ENCODE data around the gene FAAP100. TPM values are rescaled to one million over a fixed set of nuclear protein-coding genes. Genes with fewer than 3 reads are reported as not detected.
"Not testable (repeated sequence)": the region's sequence is repeated elsewhere in the genome, so short reads cannot be mapped to it uniquely, and the experiment has no call there.

FAAP100 gene
- total RNA-seq, 1 donor from 2014 or later = 42.1 TPM

- intact Hi-C loops (cut with micrococcal nuclease) = no loop called here
Measured at GRCh38 chr17:81538651-81539570, 13.2 kb downstream of the FAAP100 start.

DNA sequence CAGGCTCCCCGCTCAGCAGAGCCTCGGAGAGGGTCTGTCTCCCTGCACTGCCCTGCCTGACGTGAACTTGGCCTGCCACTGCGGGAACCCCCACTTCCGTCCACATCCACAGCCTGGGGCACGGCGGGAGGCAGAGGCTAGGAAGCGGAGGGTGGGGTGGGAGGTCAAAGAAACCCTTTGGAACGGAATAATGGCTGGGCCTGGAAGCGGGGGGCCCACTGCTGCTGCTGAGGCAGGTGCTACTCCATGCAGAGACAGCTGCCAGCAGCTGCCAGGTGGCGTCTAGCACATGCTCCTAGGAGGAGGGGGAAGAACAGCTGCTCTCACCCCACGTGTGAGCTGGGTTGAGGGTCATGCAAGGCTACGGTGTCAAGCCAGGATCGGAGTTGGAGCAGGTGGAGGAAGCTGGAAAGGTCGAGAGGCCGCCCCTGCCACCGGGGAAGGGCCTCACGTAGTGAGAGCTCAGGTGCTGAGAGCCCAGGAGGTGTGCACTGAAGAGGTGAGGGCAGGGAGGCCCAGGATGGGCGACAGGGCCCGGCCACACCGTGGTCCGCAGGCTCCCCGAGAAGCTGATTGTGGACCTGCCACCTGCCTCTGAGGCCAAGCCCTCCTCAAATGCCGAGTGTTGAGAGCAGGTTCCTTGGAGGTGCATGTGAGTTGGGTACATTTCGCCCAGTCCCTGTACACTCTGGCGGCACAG, 14.1 kb downstream of the FAAP100 start:
- intact Hi-C loops (cut with micrococcal nuclease) = no loop called here

DNA sequence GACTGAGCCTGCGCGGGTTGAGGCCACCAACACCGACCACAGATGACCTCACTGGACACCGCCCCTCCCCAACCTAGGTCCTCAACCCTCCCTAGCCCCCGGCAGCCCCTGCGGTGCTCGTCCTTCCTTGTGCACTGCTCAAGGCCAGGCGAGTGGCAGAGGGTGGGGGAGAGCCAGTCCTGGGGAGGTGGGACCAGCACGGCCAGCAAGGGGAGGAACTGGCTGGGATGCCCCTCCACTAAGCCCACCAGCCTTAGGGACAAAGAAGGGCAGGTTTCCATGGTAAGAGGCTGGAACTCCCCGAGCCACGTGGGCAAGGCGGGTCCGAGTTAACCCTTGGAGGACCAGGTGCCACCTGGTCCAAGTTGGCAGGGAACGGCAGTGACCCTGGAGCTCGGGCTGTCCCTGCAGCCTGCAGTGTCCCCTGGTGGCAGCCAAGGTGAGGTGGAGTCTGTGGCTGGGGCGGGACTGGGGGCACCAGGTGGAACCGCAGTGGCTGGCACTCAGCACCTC, 14.8 kb downstream of the FAAP100 start:
- intact Hi-C loops (cut with micrococcal nuclease) = no loop called here

GRCh38 chr17:81536299-81537290, 15.6 kb downstream of the FAAP100 start:
- intact Hi-C loops (cut with micrococcal nuclease) = no loop called here

DNA sequence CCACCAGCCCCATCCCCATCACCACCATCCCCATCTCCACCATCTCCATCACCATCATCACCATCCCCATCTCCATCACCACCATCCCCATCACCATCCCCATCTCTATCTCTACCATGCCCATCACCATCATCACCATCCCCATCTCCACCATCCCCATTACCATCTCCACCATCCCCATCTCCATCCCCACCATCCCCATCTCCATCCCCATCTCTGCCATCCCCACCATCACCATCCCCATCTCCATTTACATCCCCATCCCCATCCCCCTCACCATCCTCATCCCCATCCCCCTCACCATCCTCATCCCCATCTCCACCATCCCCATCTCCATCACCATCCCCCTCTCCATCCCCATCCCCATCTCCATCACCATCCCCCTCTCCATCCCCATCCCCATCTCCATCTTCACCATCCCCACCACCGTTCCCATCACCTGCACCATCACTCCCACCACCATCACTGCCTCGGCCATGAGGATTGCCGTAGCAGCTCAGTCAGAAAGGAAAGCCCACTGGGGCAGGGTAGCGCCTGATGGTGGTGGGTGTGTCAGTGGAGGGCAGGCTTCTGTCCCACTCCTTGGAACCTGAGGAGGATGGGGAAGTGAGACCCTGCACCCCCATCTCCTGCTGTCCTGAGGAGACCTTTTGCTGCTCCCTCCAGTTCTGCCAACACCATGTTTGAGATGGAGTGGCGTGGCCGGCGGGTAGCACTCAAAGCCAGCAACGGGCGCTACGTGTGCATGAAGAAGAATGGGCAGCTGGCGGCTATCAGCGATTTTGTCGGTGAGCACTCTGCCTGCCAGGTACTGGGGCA, 16.5 kb downstream of the FAAP100 start:
- intact Hi-C loops (cut with micrococcal nuclease) = no loop called here

- intact Hi-C loops (cut with micrococcal nuclease) = no loop called here
Measured at GRCh38 chr17:81535007-81535328, 17.2 kb downstream of the FAAP100 start.

- intact Hi-C loops (cut with micrococcal nuclease) = no loop called here
Measured at GRCh38 chr17:81534157-81535006, 17.8 kb downstream of the FAAP100 start.

DNA sequence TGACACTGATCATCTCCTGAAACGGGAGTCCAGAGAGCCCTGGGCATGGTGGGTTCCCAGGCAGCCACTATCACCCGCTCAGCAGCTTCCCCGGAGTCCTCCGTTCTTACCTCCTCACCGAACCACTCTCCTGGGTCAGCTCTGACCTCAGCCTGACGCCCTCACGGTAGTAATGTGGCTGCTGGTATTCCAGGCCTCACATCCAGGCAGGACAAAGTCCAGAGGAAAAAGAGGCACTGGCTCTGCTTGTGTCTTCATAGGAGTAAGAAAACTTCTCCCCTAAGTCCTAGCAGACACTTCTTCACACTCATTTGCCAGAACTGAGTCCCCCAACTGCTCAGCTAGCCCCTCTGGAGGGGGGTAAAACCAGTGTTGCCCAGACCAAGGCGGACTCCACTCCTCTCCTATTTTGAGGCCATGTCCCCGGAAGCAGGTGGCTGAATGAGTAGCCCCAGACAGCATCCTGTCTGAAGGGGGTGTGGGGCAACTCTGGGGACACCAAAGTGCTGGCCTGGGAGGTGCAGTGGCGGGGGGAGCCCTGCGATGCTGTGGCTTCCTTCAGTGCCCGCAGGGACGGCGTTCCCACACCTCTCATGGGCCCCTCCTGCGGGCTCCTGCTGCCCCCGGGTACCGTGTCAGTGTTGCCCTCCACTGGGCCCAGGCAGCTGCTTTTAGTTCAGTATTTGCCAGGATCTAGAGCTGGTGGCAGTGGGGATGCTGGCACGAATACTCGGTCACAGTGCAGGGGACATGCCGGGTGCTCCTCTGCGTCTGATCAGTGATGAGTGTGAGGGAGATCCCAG, 18.6 kb downstream of the FAAP100 start:
- intact Hi-C loops (cut with micrococcal nuclease) = no loop called here

DNA sequence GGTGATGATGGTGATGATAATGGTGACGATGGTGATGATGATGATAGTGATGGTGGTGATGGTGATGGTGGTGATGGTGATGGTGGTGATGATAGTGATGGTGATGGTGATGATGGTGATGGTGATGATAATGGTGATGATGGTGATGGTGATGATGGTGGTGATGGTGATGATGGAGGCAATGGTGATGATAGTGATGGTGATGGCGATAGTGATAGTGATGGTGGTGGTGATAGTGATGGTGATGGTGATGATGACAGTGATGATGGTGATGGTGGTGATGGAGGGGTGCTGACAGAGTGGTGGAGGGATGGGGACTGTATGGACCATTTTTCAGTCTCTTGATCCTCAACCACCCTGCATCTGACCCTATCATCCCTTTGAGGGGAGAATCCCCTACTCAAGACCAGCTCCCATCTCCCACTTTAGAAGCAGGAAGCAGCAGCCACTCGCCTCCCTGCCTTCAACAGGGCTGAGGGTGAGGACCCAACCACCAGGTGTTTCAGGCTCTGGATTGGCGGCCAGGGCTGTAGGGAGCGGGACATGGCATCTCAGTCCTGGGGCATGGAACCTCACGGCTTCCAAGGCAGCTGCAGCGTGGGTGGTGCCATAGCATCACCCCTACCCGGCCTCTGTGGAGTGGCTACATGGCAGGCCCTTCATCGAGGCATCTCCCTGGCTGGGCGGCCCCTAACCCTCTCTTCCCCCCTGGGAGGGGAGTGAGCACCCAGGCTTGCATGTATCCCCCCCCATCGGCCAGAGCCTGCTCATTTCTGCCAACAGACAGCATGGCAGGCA, 19.5 kb downstream of the FAAP100 start:
- intact Hi-C loops (cut with micrococcal nuclease) = no loop called here

DNA sequence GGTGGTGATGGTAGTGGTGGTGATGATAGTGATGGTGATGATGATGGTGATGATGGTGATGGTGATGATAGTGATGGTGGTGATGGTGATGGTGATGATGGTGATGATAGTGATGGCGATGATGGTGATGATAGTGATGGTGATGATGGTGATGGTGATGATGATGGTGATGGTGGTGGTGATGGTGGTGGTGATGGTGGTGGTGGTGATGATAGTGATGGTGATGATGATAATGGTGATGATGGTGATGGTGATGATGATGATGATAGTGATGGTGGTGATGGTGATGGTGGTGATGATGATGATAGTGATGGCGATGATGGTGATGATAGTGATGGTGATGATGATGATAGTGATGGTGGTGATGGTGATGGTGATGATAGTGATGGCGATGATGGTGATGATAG, 20.2 kb downstream of the FAAP100 start:
- intact Hi-C loops (cut with micrococcal nuclease) = not testable (repeated sequence)

GRCh38 chr17:81531013-81531412, 21.1 kb downstream of the FAAP100 start:
- intact Hi-C loops (cut with micrococcal nuclease) = not testable (repeated sequence)

GRCh38 chr17:81529437-81529803, 22.7 kb downstream of the FAAP100 start:
- intact Hi-C loops (cut with micrococcal nuclease) = no loop called here

GRCh38 chr17:81528651-81529436, 23.3 kb downstream of the FAAP100 start:
- intact Hi-C loops (cut with micrococcal nuclease) = no loop called here

- intact Hi-C loops (cut with micrococcal nuclease) = no loop called here
Measured at GRCh38 chr17:81528384-81528650, 23.8 kb downstream of the FAAP100 start.

DNA sequence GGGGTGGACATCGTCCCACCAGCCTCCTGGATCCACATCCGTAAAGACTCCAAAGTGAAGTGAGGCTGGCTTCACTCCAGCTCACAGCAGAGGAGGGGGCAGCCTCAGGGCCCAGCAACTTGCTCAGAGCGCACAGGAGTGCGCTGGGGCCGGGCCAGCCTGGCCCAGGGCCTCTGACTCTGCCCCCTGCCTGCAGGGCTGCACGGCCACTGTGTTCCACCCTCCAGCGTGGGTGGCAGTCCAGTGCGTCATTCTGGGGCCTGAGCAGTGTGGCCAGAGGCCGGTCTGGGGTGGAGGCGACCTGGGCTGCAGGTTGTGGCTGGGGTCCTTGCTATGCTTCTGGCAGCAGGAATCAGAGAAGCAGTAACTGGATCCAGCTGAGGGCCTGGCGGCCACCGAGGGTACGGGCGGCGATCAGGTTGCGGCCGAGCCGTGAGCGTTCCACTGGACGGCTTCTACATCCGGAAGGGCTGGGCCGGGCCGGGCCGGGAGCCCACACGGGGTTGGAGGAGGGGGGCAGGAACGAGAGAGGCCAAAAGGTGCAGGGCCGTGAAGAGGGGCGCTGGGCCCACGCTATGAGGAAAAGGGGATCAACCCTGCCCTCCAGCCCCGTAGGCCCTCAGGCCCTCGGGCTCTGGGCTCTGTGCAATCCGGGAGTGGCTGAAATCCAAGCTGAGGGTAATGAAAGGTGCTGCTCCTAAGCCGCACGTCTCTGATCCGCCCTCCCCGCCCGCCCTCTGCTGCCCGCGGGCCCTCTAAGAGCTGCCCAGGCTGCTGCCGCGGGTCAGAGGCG, 24.4 kb downstream of the FAAP100 start, which contains the start of gene FSCN2:
Gene FSCN2, plus strand, starts transcription at position 787 of the 793 bp plus-strand sequence. CDS start 155 bp downstream, outside the sequence.
- intact Hi-C loops (cut with micrococcal nuclease) = no loop called here

All from T-helper 2 cell treated with Interferon-gamma antibody and Interleukin-4, amounts not matched to agents 100 ng/mL and 5 ng/mL, for 36 hours (primary cell).